Sigmoid colon (tissue), 7 donors: ENCODE results near the gene SPOP. TPM values are rescaled to one million over a fixed set of nuclear protein-coding genes. Genes with fewer than 3 reads are reported as not detected.
A peak's percentile ranks its signal among the peaks of the same experiment; 100 is the strongest.
"Not testable (repeated sequence)": the region's sequence is repeated elsewhere in the genome, so short reads cannot be mapped to it uniquely, and the experiment has no call there.

Experiments used
- DNase-seq: peaks from one replicate; pipeline ENCODE4 v3.0.0-alpha.2; 2019
- H3K27ac ChIP-seq, 4 donors: fragments of 200-600 bp; sonication (generic); one replicate each; pipeline ENCODE4 v1.5.1; 2016 to 2019; ENCODE audit warnings: mild to moderate bottlenecking in 1 of 4
- H3K27me3 ChIP-seq, 3 donors: fragments of 200-600 bp; sonication (generic); one replicate each; pipeline ENCODE4 v1.5.1; 2019; ENCODE audit warnings: mild to moderate bottlenecking in 1 of 3
- H3K36me3 ChIP-seq, 4 donors: fragments of 200-600 bp; sonication (generic); one replicate each; pipeline ENCODE4 v1.5.1; 2016 to 2019
- H3K4me1 ChIP-seq, 4 donors: fragments of 200-600 bp; sonication (generic); one replicate each; pipeline ENCODE4 v1.5.1; 2017 to 2019
- H3K4me3 ChIP-seq, 4 donors: fragments of 200-600 bp; sonication (generic); one replicate each; pipeline ENCODE4 v1.5.1; 2017 to 2019; ENCODE audit warnings: mild to moderate bottlenecking in 2 of 4, moderate library complexity in 1 of 4
- H3K9me3 ChIP-seq, 4 donors: fragments of 200-600 bp in 3 of 4; sonication (generic) in 3 of 4; one replicate each; pipeline versions ENCODE4 v1.5.1 to v1.6.1; 2013 to 2019
- EP300 ChIP-seq, 4 donors: sonication (generic); formaldehyde crosslinking; IDR thresholded peaks; one replicate each; pipeline ENCODE4 v1.6.1; 2017; ENCODE audit warnings: antibody characterized with exemption in 4 of 4
- POLR2A ChIP-seq, 2 donors: fragments of 450-650 bp; IDR thresholded peaks; one replicate each; pipeline ENCODE4 v1.6.1; 2016; ENCODE audit warnings: antibody characterized with exemption in 2 of 2, mild to moderate bottlenecking in 2 of 2, moderate library complexity in 2 of 2
- POLR2AphosphoS5 ChIP-seq, 4 donors: sonication (generic); formaldehyde crosslinking; IDR thresholded peaks; one replicate each; pipeline ENCODE4 v1.6.1; 2017; ENCODE audit warnings: antibody characterized with exemption in 4 of 4
- WGBS, 2 donors: extraction: QIAGEN DNeasy Blood & Tissue Kit; methylation state at CpG; one replicate each; pipeline ENCODE4 v1.1.7; 2013; 5-methylcytosine and 5-hydroxymethylcytosine counted together
- intact Hi-C: fragments of 100-400 bp; cut with DNase I; formaldehyde crosslinking; loops from one replicate; pipeline ENCODE4 v1.15.1; 2023
- polyA plus RNA-seq, 3 donors: library from polyadenylated mRNA; stranded (reverse); fragments of 200-250 nt; gene quantifications; one replicate each; pipeline ENCODE4 v1.2.3, GENCODE V29; 2013
- total RNA-seq, 4 donors: library from RNA; depleted of rRNA; stranded (reverse); fragments of >200 nt; gene quantifications; one replicate each; pipeline ENCODE4 v1.1.0, GENCODE V29; 2016
- TF ChIP-seq, protein P1 (sequence below), 4 experiments: fragments of 450-650 bp in 3 of 4; fragments of 200-600 bp in 1 of 4; IDR thresholded peaks; one replicate each; pipeline ENCODE4 v1.5.1; 2016 to 2019; ENCODE audit warnings: antibody characterized with exemption in 4 of 4, mild to moderate bottlenecking in 3 of 4, moderate library complexity in 2 of 4
- donor health status: healthy with polysubstance abuse.
- donor health status: Bipolar disorder and iron deficiency.
- donor health status: healthy.

SPOP gene
- 100 to 1,000 TPM; 226 to 332 (median 280) TPM for total RNA-seq
- 10 to 100 TPM; 33.0 to 38.9 (median 35.6) TPM for polyA plus RNA-seq

DNA sequence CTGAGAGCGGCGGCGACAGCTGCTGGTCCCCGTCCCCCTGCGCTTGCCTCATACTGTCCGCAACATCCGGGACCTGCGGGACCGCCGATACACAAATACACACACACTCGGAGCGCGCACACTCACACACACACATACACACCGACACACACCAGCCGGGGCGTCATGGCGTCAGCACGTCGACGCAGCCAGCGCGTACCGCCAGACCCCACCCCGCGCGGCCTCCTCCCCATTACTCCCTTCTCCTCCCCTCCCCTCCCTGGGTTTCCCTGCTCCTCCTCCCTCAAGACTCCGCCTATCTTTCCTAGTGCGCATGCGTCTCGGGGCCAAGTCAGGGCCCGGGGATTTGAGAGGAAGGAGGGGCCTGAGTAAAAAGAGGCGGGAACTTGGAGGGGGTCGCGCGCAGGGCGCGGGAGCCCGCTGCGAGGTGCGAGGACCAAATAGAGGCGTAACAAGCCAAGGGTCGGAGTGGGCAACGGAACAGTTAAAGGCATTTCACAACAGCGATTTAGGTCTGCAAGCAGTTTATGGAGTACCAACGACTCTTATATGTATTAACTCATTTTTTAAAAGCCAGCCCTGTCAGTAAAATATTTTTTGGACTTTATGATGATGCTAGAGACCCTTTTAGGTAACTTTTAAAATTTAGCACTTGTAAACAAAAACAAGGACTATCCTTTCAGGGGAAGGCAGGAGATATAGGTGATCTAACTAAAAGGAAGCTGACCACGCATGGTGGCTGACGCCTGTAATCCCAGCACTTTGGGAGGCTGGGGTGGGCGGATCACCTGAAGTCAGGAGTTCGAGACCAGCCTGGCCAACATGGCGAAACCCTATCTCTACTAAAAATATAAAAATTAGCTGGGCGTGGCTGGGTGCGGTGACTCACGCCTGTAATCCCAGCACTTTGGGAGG lies at the start of gene SPOP:
SPOP (minus strand) TSS at position 165 of the 915 bp plus-strand sequence. CDS start 55,287 bp downstream, outside the sequence.
- Histone ChIP-seq H3K27me3 (no peaks in the 10 kb centered on the region), H3K4me3 (peak within 1 kb of the TSS; percentile 68 to 77 (median 74)), H3K4me1 (peaks cover 0 to 41% (median 31%) of the 10 kb centered on the region in 4 donors), H3K9me3 (no peaks in the 10 kb centered on the region), H3K27ac (peak within 1 kb of the TSS; percentile 96 to 99 (median 98)), H3K36me3 (peaks cover 0 to 6% (median 0%) of the 10 kb centered on the region in 4 donors)
- intact Hi-C loops, result loop anchor here (2.0 to 5.0 kb wide), 3 partner anchors 31 to 101 kb away; partner anchors contain the start of gene NXPH3
- TF ChIP-seq POLR2A (IDR thresholded peaks at IDR 0.05) (peak; percentile 5 to 16), EP300 (IDR thresholded peaks at IDR 0.05) (peak in 1 of 4 donors; percentile 26), POLR2AphosphoS5 (IDR thresholded peaks at IDR 0.05) (peak; percentile 87 to 91 (median 90))
- TF ChIP-seq, protein P1, sequence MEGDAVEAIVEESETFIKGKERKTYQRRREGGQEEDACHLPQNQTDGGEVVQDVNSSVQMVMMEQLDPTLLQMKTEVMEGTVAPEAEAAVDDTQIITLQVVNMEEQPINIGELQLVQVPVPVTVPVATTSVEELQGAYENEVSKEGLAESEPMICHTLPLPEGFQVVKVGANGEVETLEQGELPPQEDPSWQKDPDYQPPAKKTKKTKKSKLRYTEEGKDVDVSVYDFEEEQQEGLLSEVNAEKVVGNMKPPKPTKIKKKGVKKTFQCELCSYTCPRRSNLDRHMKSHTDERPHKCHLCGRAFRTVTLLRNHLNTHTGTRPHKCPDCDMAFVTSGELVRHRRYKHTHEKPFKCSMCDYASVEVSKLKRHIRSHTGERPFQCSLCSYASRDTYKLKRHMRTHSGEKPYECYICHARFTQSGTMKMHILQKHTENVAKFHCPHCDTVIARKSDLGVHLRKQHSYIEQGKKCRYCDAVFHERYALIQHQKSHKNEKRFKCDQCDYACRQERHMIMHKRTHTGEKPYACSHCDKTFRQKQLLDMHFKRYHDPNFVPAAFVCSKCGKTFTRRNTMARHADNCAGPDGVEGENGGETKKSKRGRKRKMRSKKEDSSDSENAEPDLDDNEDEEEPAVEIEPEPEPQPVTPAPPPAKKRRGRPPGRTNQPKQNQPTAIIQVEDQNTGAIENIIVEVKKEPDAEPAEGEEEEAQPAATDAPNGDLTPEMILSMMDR (IDR thresholded peaks at IDR 0.05), result no peak
- 11 to 16% methylated on average over 53 of the region's 53 CpGs for WGBS, 2 donors
- peak; percentile 100 for DNase-seq

DNA sequence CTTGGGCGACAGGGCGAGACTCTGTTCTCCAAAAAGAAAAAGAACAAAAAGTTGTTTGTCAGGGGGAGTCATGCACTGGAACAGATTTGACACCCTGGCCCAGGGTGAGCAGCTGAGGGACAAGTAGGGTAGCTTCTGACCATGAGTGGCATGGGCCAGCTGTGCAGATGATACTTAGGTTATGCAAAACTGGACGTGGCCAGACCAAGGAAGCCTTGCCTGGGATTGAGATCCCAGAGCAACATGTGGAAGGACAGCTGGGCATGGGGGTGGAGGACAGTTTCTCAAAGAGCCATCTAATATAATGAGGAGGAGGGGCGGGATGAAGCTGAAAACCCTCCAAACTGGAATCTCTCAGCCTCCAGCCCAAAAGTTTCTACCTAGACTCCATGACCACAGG lies 49.5 kb upstream of the SPOP start:
- DNase-seq, result no peak
- H3K36me3 ChIP-seq, result peaks cover 0 to under 1% (median 0%) of the 10 kb centered on the region in 4 donors
- H3K4me1 ChIP-seq, result peaks cover 0 to 82% (median 72%) of the 10 kb centered on the region in 4 donors
- intact Hi-C loops, result loop anchor here (5.0 kb wide), 2 partner anchors 35 to 50 kb away; partner anchors contain the start of gene FAM117A
- no peaks in the 10 kb centered on the region for H3K27me3 ChIP-seq
- no peaks in the 10 kb centered on the region for H3K9me3 ChIP-seq
- TF ChIP-seq POLR2AphosphoS5 (IDR thresholded peaks at IDR 0.05) (no peak), EP300 (IDR thresholded peaks at IDR 0.05) (no peak), POLR2A (IDR thresholded peaks at IDR 0.05) (no peak)
- TF ChIP-seq, protein P1 (IDR thresholded peaks at IDR 0.05), result no peak
- no peak overlapping the region for H3K4me3 ChIP-seq
- 87 to 91% methylated on average over 4 of the region's 4 CpGs for WGBS, 2 donors
- H3K27ac ChIP-seq, result peak overlapping the region; percentile 5 to 88 (median 84)

DNA sequence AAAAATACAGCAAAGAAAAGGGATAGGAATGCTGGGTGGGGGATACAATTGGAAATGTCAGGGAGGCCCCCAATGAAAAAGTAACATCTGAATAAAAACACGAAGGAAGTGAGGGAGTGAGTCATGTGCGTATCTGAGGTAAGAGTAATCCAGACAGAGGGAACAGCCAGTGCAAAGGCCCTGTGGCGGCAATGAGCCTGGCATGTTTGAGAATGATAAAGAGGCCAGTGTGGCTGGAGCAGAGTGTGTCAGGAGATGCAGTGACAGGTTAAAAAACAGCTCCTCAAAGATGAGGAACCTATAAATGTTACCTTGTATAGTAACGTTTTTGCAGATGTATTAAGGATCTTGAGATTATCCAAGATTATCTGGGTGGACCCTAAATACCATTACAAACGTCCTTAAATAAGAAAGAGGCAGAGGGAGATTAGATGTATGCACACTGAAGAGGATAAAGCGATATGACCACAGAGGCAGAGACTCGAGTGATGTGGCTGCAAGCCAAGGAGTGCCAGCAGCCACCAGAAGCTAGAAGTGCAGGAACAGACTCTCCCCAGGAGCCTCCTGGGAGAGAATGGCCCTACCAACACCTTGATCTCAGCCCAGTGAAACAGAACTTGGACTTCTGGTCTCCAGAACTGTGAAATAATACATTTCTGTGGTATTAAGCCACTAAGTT lies 47.7 kb upstream of the SPOP start:
- Histone ChIP-seq H3K36me3 (peaks cover 0 to 18% (median 3%) of the 10 kb centered on the region in 4 donors), H3K27ac (peak overlapping the region in 3 of 4 donors; percentile 84 to 88 (median 84)), H3K4me1 (peaks cover 0 to 76% (median 62%) of the 10 kb centered on the region in 4 donors), H3K27me3 (no peaks in the 10 kb centered on the region), H3K9me3 (no peaks in the 10 kb centered on the region), H3K4me3 (no peak overlapping the region)
- WGBS, 2 donors, result 92 to 94% methylated on average over 7 of the region's 7 CpGs
- no peak for TF ChIP-seq EP300 (IDR thresholded peaks at IDR 0.05)
- TF ChIP-seq, protein P1 (IDR thresholded peaks at IDR 0.05), result no peak
- TF ChIP-seq POLR2A (IDR thresholded peaks at IDR 0.05), result no peak
- TF ChIP-seq POLR2AphosphoS5 (IDR thresholded peaks at IDR 0.05), result no peak
- intact Hi-C loops, result loop anchor here (5.0 kb wide), 2 partner anchors 37 to 52 kb away; partner anchors contain the start of gene FAM117A
- DNase-seq, result no peak

DNA sequence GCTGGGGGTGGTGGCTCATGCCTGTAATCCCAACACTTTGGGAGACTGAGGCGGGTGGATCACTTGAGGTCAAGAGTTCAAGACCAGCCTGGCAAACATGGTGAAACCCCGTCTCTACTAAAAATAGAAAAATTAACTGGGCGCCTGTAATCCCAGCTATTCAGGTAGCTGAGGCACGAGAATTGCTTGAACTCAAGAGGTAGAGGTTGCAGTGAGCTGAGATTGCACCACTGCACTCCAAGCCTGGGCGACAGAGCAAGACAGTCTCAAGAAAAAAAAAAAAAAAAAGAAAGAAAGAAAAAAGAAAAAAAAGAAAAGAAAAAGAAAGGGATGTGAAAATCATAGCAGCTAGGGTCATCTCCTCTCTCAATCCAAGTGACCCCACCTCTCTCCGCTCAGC lies 46.7 kb upstream of the SPOP start:
- H3K4me3 ChIP-seq, H3K27me3 ChIP-seq, intact Hi-C loops, H3K9me3 ChIP-seq, DNase-seq: not testable (repeated sequence)
- peaks cover 0 to 65% (median 52%) of the 10 kb centered on the region in 4 donors for H3K4me1 ChIP-seq
- peaks cover under 1 to 28% (median 11%) of the 10 kb centered on the region in 4 donors for H3K36me3 ChIP-seq
- peak overlapping the region; percentile 79 to 88 (median 84) for H3K27ac ChIP-seq
- WGBS, 2 donors, result 85 to 92% methylated on average over 6 of the region's 6 CpGs
